ENCODE results near the gene LBP.
"Not testable (repeated sequence)": the region's sequence is repeated elsewhere in the genome, so short reads cannot be mapped to it uniquely, and the experiment has no call there.

The LBP gene

DNA sequence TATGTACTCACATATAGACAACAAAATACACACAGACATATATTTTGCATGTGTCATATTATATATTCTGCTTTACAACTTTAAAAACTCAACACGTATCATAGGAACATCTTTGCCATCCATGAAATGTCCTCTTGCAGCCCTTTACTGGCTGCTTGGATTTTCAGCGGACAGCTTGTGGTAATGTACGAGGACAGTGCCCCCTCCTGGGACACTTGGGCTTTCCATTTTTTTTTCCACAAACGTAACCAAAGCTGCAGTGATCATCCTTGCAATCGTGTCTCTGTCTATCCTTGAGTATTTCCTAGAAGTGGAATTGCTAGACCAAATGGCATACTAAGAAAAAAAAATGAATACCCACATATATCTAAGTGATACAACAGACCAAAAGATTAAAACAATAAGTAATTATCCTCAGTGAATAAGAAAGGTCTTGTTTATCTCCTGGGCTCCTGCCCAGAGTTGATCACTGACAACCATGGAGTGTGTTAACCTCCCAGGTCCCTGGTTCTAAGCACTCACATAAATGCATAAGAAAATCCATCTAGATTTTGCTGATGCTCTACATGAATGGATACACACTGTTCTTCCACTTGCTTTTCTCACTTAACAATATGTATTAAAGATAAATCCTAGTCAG lies 24.2 kb upstream of the LBP start:
- DNase-seq: no peak

DNA sequence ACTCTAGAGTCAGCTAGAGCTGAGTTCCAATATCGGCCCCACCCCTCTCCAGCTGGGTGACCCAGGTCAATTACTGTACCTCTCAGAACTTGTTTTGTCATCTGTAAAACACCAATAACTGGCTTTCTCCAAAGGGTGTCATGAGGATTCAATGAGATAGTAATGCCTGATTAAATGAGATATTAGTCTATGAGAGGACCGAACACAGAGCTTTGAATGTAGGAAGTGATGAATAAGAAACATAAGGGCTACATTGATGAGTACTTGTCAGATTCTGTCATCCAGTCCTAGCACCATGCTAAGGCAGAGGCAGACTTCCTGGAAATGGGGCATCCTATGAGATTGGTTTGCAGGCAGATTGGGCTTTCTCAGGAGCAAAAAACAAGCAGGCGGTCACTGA lies 22.1 kb upstream of the LBP start:
- DNase-seq: no peak

DNA sequence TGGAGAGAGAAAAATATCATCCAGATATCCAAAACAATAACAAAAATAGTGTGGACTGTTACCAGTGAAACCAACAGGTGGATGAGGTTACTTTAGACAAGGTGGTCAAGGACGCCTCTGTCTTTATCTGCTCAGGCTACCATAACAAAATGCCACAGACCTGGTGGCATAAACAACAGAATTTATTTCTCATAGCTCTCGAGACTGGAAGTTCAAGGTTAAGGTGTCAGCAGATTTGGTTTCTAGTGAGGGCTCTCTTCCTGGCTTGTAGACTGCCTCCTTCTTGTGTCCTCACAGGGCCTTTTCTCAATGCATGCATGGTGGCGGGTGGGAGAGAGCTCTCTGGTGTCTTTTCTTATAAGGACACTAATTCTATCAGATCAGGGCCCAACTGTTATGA lies 21.1 kb upstream of the LBP start:
- no peak for DNase-seq

DNA sequence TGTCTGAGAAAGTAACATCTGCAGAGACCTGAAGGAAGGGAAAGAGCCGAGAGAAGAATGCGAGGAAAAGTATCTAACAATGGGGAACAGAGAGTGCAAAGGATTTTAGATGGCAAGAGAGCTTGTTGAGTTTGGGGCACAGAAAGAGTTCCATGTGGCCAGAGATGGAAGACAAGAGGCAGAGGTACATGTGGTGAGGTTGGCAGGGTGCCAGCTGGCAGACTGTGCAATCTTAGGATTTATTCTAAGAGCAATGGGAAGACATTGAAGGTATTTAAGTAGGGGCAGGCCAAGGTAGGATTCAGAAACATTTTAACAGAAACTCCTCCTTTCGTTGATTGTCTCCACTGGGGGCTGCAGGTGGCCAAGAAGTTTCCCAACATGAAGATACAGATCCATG lies 20.4 kb upstream of the LBP start:
- DNase-seq: no peak

DNA sequence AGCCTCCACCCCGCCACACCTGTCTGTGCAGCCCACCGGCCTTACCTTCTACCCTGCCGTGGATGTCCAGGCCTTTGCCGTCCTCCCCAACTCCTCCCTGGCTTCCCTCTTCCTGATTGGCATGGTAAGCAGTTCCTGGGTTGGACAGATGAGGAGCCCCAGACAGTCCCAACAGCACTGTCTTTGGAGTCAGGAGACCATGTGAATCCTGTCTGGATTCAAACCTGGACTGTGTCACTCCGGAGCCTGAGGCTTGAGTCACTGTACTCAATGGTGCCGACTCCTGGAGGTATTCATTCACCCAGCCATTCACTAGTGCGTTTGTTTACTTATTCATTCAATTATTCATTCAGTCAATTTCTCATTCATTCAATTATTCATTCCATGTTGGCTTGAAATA lies 20.0 kb upstream of the LBP start:
- DNase-seq: no peak

DNA sequence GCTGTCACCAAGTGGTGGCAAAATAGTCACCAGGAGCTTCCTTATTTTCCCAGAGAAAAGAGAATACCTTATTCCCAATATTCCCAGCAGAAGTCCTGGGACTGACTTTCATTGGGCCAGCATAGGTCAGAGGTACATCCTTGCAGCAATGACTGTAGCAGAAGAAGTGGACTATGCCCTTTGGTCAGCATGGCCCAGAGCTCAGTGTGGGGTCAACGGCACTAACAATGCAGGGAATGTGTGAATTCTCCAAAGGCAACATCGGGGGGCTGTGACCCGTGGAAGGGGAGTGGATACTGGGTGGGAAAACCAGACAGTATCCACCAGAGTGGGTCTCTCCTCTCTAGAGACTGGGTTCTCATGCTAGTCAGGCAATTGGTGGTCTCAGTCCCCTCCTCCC lies 15.6 kb upstream of the LBP start:
- DNase-seq: no peak

DNA sequence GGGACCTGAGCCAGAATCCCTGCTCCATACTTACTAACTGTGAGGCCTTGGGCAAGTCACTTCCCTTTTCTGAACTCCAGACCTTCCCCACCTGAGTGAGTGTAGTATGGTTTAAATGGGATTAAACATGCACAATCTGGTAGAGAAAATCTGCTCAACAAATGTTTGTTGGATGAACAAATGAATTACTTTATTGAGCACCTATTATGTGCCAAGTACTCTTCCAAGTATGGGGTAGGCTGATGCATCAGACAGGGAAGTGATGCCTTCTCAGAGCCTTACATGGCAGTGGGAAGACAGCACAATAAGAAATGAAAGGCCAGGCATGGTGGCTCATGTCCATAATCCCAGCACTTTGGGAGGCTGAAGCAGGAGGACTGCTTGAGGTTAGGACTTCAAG lies 15.0 kb upstream of the LBP start:
- no peak for DNase-seq

DNA sequence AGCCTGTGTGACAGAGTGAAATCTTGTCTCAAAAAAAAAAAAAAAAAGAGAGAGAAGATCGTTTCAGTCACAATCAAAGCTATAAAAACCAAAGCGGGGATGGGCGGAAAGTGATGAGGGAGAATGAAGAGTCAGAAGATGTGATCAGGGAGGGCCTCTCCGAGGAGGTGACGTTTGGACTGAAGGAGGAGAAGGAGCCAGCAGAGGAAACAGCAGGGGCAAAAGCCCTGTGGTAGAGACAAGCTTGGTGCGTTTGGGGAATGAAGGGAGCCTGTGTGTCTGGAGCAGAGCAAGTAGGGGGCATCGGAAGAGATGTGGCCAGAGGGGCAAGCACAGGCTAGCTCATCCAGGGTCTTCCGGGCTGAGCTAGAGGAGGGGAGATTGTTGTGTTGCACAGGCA lies 14.5 kb upstream of the LBP start:
- no peak for DNase-seq

DNA sequence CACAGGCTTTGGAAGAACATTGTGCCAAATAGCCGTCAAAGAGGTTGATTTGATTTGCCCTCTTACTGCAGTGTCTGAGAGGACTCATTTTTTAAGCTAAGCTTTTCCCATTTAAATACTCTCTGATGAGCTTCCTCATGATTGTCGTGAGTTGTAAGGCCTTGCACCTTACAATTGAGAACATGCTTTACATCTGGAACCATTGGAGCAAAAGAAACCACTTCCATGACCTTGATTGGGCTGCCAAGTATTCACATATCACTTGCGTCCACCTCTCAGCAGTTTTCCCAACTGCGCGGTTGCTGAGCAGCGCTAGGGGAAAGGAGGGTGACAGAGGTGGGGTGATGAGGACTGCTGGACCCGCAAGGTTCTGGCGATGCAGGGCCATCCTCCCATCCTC lies 12.3 kb upstream of the LBP start:
- no peak for DNase-seq

DNA sequence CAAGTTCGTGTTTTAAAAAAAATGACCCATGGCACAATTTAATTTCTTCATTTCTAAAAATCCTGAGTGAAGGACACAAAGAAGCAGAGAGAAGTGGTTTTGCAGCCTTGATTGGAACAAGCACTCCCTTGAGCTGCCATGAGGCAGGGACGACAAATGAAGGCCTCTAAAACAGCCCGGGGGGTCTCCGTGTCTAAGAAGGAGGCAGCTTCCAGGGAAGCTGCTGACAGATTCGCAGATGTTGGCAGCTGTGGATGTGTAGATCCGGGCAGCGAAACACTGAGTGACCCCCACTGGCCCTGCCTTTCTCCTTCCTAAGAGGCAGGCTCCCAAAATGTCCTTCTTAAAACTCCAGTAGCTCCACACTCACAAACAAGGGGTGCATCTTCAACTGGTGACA lies 9.6 kb upstream of the LBP start:
- no peak for DNase-seq

DNA sequence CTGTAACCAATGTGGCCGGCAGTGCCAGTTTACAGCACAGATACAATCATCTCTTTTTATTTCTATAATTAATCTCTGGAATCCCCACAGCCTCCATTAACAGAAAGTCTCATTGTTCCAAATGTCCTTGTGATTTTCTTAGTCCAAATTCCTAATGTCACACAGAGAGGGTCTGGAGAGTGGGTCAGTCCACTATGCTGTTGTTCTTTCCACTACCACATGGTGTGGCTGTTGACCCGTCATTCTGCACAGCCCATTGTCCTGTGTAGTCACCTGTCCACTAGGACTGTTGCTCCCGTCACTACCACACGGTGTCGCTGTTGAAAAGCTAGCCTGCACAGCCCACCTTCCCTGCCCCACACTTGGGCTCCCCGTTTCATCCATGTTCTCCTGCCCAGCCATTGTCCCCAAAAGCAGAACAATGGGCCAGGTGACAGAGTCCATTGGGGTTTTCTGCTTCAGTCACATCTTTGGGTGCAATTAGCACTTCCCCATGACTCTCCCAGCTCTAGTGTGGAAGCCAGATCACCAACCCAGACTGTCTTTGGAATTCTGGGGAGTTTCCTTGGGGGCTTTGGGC lies 8.6 kb upstream of the LBP start:
- no peak for DNase-seq

DNA sequence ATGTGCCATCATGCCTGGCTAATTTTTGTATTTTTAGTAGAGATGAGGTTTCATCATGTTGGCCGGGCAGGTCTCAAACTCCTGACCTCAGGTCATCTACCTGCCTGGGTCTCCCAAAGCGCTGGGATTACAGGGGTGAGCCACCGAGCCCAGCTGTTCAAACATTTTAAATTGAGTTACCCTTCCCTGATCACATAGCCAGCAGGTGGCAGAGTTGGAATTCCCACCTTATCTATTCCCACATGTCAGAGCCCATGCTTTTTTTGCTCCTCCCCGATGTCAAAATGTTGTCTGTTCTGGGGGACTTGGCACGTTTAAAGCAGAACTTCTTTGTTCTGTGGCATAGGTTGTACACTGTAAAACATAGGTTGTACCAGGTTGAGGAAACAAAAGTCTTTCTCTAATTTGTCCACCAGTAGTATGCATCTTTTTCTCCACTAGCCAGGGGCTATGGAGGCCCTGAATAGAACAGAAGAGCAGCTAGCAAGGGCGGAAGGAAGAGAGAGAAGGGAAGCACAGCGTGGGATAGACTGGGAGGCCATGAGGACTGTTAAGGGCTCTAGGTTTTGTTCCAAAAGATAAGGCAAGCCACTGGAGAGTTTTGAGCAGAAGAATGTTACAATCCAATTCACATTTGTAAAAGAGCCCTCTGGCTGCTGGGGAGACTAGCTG lies 7.3 kb upstream of the LBP start:
- no peak for DNase-seq

DNA sequence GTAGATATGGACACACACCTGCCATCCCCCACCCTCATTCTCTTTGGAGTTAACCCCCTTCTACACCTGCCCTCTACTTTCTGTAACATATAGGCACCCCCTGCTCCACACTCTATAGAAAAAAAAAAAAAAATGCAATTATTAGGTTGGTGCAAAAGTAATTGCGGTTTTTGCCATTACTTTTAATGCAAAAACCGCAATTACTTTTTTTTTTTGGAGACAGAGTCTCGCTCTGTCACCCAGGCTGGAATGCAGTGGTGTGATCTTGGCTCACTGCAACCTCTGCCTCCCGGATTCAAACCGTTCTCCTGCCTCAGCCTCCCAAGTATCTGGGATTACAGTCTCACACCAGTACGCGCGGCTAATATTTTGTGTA lies 6.8 kb upstream of the LBP start:
- DNase-seq: not testable (repeated sequence)

DNA sequence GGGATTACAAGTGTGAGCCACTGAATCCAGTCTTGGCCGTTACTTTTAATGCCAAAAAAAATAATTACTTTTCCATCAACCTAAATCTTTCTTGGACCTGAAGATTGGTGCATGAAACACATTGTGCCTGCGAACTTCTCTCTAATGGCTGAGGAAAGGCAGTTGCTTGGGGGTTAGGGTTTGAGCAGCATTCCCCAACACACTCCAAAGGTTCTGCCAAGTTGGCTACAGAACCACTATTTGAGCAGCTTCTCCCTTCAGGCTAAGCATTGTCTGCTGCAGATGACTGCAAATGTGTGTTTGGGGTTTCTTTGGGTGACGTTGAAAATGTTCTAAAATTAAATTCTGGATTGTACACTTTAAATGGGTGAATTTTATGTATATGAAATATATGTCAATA lies 6.3 kb upstream of the LBP start:
- no peak for DNase-seq

DNA sequence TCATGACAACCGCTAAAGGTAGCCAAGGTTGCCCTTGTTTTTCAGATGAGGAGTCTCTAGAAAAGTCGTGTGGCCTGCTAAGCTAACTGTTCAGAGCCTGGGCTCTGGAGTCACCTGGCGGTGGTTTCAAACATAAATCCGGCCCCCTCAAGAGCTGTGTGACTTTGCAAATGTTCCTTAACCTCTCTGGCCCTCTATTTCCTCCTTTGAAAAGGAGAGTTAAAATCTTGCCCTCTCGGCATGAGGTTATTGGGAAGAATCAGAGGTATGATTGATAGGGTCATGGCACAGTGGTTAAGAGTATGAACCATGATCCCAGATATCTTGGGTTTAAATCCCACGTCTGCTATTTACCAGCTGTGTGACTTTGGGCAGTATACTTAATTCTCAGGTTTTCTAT lies 5.6 kb upstream of the LBP start:
- no peak for DNase-seq

DNA sequence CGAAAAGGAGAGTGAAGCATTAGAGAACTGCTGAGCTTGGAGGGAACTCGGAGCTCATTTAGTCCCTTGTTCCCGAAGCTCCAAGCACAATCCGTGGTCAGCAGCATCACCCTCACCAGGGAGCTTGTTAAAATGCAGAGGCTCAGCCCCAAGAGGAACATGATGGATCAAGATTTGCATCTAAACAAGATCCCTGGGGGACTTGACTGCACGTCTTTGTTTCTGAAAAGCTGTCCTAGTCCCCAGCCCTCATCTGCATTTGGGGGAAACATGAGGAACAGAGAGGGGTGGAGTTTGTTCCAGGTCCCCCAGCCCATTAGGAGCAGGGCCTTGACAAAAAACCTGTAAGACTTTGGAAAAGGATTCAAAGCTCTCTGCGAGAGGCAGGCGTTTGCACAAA lies 4.1 kb upstream of the LBP start:
- no peak for DNase-seq

DNA sequence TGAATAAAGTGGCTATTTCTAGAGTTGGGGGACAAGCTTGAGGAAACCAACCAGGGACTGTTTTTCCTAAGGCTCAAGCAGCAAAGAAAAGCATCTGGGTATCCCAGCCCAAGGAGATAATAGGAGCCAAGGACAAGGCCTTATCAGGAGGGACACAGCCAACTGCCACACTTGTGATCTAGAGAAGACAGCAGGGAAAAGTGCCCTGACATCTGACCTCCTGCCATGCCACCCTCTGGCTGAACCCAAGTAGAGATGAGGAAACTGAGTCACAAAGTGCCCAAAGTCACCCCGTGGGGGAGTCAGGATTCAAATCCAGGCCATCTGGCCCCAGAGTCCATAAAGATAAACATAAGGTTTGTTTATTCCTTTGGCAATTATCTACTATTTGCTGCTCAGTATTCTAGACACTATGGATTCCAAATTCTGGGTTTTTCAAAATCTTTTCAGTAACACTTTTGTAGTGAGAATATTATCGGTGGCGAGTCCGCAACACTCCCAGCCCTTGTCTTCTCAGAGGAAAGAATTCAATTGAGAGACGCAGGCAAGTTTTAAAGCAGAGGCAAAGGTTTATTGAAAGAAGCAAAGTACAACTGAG lies 3.5 kb upstream of the LBP start:
- no peak for DNase-seq

DNA sequence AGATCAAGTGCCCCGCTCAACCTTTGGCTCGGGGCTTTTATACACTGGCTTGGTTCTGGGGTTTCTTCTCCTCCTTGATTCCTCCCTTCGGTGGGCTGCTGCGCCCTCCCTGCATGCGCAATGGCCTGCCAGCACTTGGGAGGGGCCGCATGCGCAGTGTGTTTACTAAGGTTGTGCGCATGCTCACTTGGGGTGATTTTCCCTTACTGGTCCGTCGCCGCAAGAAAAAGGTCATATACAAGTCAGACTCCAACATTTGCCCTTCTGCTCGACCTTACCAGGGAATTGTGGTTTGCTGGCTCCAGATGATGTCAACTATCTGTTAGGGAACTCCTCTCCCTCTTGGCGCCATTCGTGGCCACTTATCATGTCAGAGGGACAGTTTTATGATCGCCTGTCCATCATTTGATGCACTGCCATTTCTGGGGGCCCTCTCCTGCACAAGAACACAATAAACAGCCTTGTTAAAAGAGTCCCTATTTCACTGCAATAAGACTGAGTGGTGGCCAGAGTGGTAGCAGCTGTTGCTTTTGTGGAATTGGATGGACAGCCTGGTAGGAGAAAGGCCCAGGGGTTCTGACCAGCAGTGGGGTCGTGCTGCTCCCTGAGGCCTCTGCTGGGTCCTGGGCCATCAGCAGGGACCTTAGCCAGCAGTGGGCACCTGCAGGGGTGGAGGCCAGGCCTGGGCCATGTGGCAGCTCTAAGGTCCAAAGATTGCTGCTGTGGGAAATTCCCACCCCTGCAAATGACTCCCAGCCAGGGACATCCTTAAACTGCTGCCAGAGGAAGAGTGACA lies 2.8 kb upstream of the LBP start:
- no peak for DNase-seq

DNA sequence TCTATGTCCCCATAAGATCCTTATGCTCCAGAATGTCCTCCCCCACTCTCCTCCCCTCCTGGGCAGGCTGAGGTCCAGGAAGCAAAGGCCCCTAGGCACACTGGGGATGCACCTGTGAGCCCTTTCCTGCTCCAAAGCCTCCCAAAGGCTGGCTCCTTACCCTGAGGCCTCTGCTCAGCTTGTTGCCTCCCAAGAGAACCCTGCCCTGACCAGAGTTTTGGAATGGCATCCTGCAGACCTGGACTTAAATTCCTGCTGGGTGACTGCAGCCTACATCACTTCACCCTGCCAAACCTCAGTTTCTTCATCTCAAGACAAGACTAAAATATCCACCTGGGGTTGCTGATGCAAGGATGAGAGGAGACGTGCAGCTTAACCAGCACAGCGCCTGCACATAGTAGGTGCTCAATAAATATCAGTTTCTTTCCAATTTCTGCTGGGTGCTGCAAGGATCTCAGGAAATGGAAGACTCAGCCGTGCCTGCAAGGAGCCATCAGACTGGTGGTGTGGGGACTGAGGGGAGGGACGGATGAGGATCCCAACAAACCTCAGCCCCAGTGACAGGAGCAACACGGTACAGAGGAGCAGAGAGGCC lies 2.1 kb upstream of the LBP start:
- no peak for DNase-seq

DNA sequence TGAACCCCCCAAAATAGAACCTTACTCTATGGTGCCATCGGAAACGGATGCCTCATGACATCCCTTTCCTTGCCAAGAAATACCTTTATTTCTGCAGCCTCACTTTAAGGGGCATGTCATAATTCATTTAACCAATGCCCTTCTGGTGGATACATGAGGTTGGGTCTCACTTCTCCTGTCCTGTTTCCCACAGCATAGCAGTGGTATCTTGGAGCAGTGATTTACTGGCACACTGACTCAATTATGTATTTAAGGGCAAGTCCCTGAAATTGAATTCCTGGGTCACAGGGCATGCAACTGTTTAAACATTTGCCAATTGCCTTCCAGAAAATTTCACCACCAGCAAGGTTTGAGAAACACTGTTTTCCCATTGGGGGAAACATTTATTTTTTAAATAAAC lies 639 bp upstream of the LBP start:
- no peak for DNase-seq

DNA sequence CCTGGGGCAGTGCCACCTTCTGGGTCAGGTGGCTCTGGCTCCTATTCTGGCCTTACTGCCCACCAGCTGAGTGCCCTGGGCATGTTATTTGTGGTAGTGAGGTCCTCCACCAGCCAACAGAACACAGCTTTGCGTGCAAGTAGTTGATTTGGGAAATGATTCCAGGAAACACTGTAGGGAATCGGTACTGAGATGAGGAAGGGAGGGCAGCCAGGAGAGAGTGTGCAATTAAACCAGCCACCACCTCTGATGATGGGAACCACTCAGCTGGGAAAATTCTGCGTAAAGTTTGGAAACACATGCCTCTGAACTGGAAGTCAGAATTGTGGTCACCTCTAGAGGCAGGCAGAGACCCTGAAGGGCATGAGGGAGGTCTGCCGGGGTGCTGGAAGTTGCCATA lies 459 bp downstream of the LBP start:
- DNase-seq: no peak

DNA sequence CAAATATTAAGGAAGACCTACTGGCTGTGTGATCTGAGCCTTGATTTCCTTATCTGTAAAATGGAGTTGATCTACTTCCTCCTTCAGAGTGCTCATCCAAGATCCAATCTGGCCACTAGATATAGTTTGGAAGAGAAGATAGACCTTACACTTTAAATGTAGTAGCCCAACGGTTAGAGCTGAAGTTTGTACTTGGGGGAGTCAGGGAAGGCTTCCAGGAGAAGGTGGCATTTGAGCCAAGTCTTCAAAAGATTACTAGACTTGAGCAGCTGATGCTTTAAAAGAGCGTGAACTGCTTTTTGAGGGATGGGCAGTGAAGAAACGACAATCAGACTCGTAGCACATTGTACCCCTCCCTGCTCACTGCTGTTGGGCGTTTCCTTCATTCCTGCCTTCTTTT lies 3.6 kb downstream of the LBP start:
- DNase-seq: no peak
